NCI-H446 treated with DMSO at 0.1 percent for 48 hours (cell line): ENCODE measurements around the gene KCP.
"Not testable (repeated sequence)": the region's sequence is repeated elsewhere in the genome, so short reads cannot be mapped to it uniquely, and the experiment has no call there.

Source experiments
- DNase-seq: peaks from one replicate; lab custom pipeline; 2025; lab: John Stamatoyannopoulos, UW

Gene KCP

GRCh38 chr7:128910569-128910945 lies at the start of gene KCP:
Gene KCP, minus strand, starts transcription at chr7:128910709. Its CDS starts 33 bp downstream, at chr7:128910676.
- no peak for DNase-seq

GRCh38 chr7:128959296-128959695 lies 48.8 kb upstream of the KCP start:
- DNase-seq = no peak

DNA sequence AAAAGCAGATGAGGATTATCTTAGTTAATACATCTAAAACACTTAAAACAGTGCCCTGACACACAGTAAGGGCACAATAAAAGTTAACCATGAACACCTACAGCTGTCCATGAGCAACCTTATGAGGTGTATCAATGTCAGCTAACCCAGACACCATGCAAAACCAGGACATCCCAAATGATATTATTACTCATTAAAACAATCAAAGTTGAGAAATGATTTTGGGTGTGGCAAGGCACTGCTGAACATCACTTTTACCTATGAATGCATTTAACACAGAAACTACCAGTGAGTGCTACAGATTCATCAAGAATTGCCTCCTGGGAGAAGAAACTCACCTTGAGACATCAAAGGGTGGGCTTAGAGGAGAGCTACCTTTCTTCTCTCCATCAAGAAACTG lies 45.5 kb upstream of the KCP start:
- DNase-seq = no peak

DNA sequence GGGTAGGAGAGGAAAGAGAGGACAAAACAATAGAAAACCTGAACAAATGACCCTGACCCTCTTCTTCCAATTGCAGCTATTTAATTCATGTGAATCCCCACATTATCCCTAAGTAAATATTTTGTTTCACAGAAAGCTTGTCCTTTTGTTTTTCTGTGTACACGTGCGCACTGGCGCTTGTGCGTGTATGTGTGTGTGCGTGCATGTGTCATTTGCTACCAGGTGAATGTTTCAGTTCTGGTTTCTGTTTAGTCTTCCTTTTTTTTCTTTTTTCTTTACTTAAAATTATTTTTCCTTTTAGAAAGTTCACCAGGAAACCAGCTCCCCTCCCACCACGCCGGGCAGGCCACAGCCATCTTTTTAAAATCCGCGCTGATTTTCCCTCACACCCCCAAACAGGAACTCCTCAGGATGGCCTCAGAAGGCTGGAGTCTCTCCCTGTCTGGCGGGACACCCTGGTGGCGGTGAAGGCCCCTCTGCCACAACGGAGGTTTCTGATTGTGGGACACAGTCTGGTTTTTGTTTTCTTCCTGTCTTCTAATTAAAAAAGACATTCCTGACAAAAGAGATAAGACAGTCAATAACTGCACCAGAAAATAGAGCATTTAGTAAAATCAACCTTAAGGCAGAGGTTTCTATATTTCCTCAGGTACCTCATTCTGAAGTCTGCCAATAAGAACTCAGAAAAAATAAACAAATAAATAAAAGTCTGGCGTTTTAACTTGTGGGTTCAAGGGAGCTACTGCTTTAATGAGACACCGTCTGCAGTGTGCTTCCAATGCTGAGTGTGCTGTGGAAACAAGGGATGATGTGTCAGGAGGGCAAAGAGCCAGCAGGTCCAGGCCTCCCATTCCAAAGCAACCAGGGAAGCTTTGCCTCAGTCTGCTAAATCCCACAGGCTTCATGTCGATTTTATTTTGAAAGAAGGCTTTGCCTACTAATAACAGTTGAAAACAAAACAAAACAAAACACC lies 44.6 kb upstream of the KCP start:
- DNase-seq = no peak

DNA sequence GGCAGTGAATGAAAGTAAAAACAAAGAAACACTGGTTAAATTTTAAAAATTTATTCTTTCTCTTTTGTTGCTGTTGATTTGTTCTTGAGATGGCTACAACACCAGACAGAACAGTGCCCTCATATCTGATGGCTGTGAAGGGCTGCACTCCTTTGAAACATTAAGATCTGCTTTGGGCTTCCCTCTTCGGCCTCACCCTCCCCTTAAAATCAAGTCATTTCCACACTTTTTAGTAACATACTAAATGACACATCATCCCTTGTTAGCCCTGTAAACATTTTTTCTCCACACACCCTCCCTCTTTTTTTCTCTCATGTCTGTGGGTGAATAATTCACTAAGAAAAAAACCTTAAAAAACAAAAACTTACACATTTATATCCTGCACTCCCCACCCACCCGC lies 43.6 kb upstream of the KCP start:
- no peak for DNase-seq

GRCh38 chr7:128951296-128951695 lies 40.8 kb upstream of the KCP start:
- no peak for DNase-seq

- no peak for DNase-seq
Measured at GRCh38 chr7:128948976-128949760, 38.7 kb upstream of the KCP start.

- no peak for DNase-seq
Measured at GRCh38 chr7:128948312-128948973, 37.9 kb upstream of the KCP start.

DNA sequence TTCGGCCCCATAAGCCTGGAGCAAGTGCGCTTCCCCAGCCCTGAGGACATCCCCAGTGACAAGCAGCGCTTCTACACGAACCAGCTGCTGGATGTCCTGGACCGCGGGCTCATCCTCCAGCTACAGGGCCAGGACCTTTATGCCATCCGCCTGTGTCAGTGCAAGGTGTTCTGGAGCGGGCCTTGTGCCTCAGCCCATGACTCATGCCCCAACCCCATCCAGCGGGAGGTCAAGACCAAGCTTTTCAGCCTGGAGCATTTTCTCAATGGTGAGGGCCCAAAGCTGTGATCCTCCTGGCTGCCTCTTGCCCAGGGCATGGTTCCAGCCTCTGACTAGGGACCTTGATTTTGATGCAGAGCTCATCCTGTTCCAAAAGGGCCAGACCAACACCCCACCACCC lies 37.3 kb upstream of the KCP start:
- DNase-seq = no peak

DNA sequence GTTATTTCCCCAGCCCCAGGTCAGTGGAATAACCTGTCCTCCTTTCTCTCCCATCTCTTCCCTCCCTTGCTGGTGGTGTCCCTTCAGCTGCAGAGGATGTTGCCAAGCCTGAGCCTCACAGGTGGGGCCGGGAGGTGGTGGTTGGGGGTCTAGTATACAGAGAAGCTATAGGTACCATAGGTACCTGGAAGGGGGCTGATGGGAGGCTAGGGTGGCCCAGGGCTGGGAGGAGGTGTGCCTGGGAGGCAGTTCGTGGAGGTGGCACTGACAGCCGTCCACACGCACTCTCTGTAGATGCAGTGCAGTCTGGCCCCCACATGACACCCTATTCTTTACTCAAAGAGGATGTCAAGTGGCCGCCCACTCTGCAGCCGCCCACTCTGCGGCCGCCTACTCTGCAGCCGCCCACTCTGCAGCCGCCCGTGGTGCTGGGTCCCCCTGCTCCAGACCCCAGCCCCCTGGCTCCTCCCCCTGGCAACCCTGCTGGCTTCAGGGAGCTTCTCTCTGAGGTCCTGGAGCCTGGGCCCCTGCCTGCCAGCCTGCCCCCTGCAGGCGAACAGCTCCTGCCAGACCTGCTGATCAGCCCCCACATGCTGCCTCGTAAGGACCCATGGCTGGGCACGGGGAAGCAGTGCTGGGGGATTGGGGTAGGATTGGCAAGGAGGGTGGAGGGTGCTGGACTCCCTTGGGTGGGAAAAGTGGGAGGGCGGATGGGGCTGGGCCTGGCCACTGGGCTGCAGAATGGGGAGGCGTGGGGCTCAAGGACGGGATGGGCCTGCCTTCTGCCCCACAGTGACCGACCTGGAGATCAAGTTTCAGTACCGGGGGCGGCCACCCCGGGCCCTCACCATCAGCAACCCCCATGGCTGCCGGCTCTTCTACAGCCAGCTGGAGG lies 36.7 kb upstream of the KCP start:
- no peak for DNase-seq

DNA sequence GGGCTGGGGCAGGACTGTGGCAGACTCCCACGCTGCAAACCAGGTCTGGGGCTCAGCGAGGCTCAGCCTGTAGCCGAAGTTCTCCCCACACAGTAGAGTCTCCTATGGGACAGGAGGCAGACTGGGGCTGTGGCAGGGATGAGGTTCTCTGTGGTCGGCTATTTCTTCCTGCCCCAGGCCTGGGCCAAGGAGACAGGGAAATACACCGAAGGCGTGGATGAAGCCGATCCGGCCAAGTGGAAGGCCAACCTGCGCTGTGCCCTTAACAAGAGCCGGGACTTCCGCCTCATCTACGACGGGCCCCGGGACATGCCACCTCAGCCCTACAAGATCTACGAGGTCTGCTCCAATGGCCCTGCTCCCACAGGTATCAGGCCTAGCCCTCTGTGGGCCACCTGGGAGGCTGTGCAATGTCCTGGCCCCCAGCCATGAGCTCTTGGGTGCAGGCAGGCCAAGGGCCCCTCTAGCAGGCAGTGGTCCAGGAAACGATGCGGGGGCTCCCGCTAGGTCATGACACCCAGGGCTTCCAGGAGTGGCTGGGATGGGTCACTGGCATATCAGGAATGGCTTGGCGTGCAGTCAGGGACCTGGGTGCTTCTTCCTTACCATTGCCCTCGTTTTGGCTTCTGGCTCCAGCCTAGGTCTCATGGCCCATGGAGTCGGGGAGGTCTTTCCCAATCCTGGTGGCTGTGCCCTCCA lies 35.3 kb upstream of the KCP start:
- DNase-seq = no peak

DNA sequence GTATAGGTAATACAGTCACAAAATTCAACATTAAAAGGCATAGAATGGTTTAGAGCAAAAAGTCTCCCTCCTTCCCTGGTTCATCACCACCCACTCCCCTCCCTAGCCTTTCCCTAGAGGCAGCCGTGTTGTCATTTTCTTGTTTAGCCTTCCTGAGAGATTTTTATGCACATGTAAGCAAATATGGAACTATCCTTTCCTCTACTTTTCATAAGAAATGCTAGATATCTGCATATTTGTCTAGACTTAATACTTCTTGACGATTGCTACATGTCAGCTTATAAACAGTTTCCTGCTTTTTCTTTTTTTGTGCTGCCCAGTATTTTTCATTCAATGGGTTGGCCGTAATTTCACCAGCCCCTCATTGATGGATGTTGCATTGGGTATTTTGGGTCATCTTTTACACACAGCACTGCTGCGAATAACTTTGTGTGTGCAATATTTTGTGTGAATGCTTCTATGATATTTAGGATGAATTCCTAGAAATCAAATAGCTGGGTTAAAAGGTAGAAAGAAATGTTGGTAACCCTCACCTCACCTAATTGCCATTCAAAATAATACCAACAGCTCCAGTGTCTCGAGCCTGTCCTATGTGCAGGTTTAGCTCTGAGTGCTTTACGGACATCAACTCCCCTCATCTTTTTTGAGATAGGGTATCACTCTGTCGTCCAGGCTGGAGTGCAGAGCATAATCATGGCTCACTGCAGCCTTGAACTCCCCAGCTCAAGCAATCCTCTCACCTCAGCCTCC lies 34.2 kb upstream of the KCP start:
- no peak for DNase-seq

- DNase-seq = not testable (repeated sequence)
Measured at GRCh38 chr7:128943251-128943650, 32.7 kb upstream of the KCP start.

GRCh38 chr7:128941946-128942526 lies 31.5 kb upstream of the KCP start:
- no peak for DNase-seq

DNA sequence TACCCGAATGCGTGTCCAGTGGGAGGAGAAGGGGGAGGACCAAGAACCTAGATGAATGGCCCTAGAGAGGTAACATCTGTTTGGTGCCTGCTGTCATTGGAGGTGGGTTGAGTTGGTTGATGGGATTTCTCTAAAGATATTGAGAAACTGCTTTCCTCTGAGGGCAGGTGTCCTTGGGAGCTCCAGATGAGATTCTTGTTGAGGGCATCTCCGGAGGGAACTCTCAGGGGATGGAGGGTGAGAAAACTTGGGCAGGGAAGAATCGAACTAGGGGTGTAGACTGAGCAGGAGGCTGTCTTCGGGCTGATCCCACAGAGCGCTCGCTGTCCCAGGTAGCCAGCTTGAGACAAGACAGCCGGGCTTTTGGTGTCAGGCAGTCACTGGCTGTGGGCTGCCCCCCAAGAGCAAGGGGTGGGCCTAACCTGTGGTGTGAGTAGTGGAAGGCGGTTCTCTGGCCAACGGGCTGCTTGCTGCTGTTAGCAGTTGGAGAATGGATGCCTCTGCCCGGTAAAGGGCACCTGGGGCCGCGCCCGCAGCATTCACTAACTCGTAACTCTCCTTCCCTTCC lies 30.9 kb upstream of the KCP start:
- no peak for DNase-seq

- DNase-seq = no peak
Measured at GRCh38 chr7:128940494-128941322, 30.2 kb upstream of the KCP start.

DNA sequence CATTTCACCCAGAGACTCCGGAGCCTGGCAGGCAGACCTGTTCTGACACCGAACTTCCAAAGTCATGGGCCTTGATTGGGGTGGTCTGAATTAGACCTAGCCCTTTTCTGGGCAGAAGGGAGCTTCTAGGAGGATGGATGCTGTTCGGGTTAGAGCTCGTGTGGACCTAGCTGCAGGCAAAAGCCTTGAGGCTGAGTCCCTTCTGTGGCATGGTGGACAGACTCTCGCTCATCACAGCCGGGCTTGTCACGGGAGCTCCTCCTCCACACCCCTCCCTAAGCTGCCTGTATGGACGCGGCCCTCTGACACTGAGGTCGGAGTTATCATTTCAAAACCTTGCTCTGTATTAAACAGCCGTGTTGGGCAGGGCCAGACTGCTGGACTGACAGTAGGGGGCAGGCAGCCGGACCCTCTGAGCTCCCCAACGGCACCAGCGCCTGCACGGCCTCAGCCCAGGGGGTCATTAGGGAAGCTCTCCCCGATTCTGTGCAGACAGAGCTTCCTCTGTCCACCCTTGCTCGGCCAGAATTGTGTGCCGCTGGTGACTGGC lies 29.4 kb upstream of the KCP start:
- no peak for DNase-seq
